HG02763 (cell line): ENCODE results near the gene VPS51.

ENCODE experiments used
- ATAC-seq: cut with Tn5 transposase; IDR thresholded peaks from one replicate; pipeline ENCODE4 v1.9.1; 2021; ENCODE audit warnings: mild to moderate bottlenecking, moderate library complexity; ENCODE audit not compliant: unreplicated experiment

Gene VPS51

GRCh38 chr11:65104628-65105027 is 8.6 kb downstream of the VPS51 start:
- no peak for ATAC-seq

GRCh38 chr11:65107078-65107477 is 11.1 kb downstream of the VPS51 start:
- ATAC-seq, result no peak

DNA sequence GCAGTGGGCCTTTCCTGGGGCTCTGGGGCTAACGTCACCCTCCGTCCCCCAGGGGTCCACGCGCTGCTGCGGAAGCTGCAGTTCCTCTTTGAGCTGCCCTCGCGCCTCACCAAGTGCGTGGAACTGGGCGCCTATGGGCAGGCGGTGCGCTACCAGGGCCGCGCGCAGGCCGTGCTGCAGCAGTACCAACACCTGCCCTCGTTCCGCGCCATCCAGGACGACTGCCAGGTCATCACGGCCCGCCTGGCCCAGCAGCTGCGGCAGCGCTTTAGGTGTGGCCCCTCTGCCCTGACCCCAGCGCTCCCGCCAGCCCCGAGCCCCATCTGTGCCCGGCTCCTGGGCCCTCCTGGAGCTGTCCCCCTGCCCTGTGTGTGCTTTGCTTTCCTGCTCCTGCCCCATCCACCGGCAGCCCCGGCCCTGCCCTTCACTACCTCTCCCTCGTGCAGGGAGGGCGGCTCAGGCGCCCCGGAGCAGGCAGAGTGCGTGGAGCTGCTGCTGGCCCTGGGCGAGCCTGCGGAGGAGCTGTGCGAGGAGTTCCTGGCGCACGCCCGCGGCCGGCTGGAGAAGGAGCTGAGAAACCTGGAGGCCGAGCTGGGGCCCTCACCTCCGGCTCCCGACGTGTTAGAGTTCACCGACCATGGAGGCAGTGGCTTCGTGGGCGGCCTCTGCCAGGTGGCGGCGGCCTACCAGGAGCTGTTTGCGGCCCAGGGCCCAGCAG is 11.9 kb downstream of the VPS51 start:
- no peak for ATAC-seq

DNA sequence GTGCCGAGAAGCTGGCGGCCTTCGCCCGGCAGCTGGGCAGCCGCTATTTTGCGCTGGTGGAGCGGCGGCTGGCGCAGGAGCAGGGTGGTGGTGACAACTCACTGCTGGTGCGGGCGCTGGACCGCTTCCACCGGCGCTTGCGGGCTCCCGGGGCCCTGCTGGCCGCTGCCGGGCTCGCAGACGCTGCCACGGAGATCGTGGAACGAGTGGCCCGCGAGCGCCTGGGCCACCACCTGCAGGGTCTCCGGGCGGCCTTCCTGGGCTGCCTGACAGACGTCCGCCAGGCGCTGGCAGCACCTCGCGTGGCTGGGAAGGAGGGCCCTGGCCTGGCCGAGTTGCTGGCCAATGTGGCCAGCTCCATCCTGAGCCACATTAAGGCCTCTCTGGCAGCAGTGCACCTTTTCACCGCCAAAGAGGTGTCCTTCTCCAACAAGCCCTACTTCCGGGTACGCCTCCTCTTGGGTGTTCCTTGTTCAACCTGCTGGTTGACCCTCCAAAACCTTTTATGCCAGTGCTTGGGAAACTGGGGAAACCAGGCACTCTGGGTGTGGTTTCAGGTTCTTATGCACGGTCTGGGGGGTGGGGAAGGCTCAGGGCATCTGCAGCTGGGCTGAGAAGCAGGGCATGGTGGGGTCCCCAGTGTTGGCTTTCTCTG is 12.6 kb downstream of the VPS51 start:
- ATAC-seq, result no peak

- no peak for ATAC-seq
These were observed 13.5 kb downstream of the VPS51 start for GRCh38 chr11:65109231-65110198.

- no peak for ATAC-seq
These were observed 14.4 kb downstream of the VPS51 start for GRCh38 chr11:65110354-65110861.

GRCh38 chr11:65111159-65111743 is 15.2 kb downstream of the VPS51 start:
- no peak for ATAC-seq

- peak; percentile 58 for ATAC-seq
These were observed 15.9 kb downstream of the VPS51 start, which contains the start of gene TM7SF2 for GRCh38 chr11:65111744-65112545. TM7SF2 (plus strand) TSS chr11:65111872; CDS start chr11:65112016, 144 bp downstream.

GRCh38 chr11:65112546-65113360 is 16.7 kb downstream of the VPS51 start:
- ATAC-seq, result no peak

GRCh38 chr11:65113361-65113756 is 17.3 kb downstream of the VPS51 start:
- ATAC-seq, result no peak

GRCh38 chr11:65113839-65114238 is 17.8 kb downstream of the VPS51 start:
- no peak for ATAC-seq

GRCh38 chr11:65114538-65115171 is 18.6 kb downstream of the VPS51 start:
- no peak for ATAC-seq

DNA sequence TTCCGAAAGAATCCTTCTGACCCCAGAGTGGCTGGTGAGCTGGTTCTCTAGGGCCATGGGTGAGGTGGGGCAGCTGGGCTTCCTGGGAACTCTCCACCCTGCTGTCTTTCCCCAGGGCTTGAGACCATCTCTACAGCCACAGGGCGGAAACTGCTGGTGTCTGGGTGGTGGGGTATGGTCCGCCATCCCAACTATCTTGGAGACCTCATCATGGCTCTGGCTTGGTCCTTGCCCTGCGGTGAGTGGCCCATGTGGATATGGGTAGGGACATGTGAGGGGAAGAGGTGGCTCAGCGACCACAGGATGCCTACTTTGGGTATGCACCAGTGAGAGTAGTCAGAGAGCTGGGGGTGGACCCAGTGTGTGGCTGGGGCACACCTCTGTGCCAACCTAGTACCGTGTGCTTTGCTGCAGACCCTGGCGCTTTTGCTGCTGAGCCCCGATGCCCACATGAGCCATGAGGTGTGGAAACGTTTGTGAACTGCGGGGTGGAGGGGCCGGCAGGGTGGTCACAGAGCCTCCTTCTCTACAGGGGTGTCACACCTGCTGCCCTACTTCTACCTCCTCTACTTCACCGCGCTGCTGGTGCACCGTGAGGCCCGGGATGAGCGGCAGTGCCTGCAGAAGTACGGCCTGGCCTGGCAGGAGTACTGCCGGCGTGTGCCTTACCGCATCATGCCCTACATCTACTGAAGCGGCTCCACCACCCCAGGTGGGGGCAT is 19.5 kb downstream of the VPS51 start:
- ATAC-seq, result no peak

- ATAC-seq, result no peak
These were observed 20.6 kb downstream of the VPS51 start for GRCh38 chr11:65116370-65117205.

DNA sequence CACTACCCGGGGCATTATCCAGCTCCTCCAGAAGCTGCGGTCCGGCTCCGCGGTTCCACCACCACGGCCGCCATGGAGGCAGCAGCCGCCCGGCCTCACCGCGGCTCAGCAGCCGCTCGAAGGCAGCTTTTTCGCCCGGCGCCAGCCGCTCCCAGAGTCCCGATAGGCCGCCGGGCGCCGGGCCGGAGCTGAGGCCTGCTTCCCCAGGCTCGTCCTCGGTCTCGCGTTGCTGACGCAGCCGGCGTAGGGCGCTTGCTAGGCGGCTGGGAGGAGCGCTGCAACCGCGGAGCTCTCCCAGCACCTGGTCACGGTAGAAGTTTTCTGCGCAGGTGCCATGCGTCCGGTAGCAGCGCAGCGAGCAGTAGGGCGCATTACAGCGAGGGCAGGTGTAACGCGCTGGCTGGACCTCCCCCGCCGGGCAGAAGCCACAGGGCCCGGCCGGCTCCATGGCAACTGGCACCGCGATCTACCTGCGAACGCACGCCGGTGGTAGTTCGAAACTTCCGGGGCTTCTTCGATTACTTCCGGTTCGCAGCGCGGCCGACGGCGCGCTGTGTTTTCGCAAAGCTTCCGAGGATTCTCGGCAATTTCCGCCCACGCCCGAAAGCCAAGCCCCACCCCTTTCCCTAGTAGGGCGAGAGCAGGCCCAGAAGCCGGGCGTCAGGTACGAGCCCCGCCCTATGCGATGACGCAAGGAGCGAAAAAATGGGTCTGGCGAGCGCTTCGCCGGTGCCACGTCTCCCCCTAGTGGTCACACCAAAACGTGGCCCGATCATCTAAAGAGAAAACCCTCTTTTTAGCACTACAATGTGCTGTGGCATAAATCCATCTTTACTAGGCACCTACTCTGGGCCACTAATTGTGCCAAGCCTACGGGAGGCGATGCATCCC is 21.4 kb downstream of the VPS51 start, which contains the start of gene ZNHIT2:
TSS of gene ZNHIT2 (minus strand) at position 496 of the 891 bp plus-strand sequence. CDS start at position 448, 48 bp downstream.
- ATAC-seq, result peak; percentile 71
